Right renal pelvis (tissue), 4 donors: ENCODE measurements around the gene MGST2. TPM values are rescaled to one million over a fixed set of nuclear protein-coding genes. Genes with fewer than 3 reads are reported as not detected.
"Not testable (repeated sequence)": the region's sequence is repeated elsewhere in the genome, so short reads cannot be mapped to it uniquely, and the experiment has no call there.

Experiments used
- DNase-seq, 4 donors: peaks; one replicate each; pipeline ENCODE4 v3.0.0-alpha.2; 2013; ENCODE audit warnings: low read depth in 4 of 4, low spot score in 3 of 4, missing footprints in 1 of 4
- polyA plus RNA-seq, 4 donors: library from polyadenylated mRNA; unstranded; fragments of 120-200 nt; gene quantifications; one replicate each; pipeline ENCODE4 v1.2.1, GENCODE V29; 2013; ENCODE audit not compliant: insufficient read length in 4 of 4

Gene MGST2
- polyA plus RNA-seq, 4 donors = 56.1 to 65.1 (median 62.9) TPM

DNA sequence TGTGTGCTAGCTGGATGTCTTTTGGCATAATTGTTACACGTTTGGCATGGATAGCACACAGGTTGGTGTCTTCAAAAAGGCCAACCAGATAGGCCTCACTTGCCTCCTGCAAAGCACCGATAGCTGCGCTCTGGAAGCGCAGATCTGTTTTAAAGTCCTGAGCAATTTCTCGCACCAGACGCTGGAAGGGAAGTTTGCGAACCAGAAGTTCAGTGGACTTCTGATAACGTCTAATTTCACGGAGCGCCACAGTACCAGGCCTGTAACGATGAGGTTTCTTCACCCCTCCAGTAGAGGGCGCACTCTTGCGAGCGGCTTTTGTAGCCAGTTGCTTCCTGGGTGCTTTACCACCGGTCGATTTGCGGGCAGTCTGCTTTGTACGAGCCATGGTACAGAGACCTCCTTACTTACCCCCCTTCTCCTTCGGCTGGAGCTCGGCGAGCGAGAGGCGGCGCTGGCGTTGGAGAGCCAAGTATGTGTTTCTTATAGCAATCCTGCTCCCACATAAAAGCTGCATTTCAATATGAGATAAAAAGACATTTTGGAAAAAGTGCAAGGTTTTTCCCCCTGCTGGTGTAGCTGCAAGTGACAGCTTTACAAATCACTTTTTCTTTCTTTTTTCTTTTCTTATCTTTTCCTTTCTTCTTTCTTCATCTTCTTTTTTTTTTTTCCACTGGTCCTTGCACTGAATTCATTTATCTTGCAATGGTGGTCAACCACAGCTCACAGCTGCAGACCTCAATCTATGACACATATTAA lies 32.7 kb downstream of the MGST2 start:
- not testable (repeated sequence) for DNase-seq

DNA sequence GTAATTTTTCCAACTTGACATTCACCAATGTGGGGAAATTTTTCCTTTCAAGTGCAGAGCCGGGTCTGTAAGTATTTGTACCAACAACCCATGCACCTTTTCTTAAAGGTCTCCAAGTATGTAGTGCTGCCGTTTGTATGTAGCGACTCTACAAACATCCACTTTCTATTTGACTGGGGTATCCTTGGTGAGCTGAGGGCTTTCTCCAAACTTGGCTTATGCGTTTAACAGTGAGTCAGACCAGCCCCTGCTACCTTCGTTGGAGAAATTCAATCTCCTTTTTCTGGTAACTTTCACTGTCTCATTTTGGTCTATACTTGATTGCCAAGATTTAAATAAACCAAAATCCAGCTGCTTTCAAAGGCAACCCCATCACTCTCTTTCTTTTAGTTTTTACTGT lies 34.9 kb downstream of the MGST2 start:
- no peak for DNase-seq

DNA sequence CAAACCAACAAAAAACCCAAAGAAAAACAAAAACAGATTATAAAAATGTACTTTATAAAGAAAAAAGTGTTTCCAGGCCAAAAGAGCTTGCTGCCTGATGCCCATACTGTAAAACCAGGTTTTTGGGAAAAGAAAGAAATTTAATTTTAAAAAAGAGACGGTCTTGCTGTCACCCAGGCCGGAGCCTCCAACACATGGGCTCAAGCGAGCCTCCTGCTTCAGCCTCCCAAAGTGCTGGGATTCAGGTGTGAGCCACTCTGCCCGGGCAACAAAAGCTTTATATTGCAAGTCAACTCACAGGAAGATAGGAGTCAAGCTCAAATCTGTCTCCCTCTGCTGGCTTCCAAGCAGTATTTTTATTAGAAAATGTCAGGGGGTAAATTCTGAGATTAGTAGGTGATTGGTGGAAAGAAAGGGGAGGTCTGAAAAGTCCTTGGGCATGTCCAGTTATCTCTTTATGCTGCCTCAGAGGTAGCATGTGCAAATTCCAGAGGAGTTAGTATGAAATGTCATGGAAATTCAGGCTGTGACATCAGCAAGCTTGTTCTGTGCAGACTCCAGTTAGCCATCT lies 39.4 kb downstream of the MGST2 start:
- no peak for DNase-seq

DNA sequence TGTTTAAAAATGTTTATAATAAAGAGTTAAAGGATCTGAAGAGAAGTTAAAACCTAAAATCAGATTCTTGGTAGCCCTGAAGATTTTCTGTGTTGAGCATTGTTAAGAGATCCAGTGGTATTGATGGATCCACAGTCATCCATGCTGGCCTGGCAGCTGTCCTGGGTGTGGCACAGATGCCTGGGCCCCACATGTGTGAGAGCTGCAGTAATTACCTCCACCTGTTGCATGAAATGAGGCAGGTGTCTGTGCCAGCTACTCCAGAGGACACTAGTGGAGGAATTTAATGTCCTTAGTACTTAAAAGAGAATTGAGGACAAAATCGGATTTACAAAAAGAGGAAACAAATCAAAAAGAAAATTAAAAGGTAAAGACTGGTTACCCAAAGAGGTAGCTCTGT lies 44.0 kb downstream of the MGST2 start:
- no peak for DNase-seq

DNA sequence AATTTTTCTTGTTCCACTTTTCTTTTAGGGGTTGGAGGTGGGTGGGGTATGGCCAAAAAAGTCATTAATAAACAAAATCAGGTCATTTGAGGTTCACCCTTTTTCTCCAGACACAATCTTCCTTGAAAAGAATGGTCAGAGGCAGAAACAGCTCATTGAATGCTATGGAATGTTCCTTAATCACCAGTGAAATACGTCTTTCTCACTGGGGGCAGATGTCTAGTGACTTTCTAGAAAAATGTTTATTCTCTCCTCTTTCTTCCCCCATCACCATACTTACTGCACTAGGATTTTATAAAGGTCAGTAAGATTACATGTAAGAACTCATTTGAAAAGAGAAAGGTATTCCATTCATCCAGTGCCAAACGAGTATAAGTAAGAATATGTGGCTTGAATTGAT lies 44.5 kb downstream of the MGST2 start:
- DNase-seq = no peak

DNA sequence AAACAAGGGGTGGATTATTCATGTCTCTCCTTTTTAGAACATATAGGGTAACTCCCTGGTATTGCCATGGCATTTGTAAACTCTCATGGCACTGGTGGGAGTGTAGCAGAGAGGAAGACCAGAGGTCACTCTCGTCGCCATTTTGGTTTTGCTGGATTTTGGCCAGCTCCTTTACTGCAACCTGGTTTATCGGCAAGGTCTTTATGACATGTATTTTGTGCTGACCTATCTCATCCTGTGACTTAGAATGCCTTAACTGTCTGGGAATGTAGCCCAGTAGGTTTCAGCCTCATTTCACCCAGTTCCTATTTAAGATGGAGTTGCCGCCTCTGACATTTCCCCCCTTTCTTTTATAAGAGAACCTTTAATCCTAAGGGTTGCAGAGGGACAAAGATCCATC lies 45.8 kb downstream of the MGST2 start:
- DNase-seq = no peak

DNA sequence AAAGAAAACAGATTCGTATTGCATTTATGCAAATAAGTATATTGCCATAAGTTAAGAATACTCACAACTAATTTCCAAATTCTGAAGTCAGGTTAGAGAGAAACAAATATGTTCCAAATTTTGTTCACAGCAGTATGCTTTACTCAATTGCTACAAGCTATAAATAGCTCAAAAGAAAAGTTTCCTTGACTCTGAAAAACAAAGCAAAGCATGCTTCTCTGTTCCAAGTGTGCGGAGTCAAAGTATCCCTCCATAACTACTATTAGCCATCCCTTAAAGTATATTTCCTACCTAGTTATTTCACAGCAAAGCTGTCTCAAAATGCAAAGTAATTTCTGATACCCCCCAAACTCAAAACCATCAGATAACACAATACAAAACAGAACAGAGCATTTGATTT lies 47.3 kb downstream of the MGST2 start:
- DNase-seq = no peak

DNA sequence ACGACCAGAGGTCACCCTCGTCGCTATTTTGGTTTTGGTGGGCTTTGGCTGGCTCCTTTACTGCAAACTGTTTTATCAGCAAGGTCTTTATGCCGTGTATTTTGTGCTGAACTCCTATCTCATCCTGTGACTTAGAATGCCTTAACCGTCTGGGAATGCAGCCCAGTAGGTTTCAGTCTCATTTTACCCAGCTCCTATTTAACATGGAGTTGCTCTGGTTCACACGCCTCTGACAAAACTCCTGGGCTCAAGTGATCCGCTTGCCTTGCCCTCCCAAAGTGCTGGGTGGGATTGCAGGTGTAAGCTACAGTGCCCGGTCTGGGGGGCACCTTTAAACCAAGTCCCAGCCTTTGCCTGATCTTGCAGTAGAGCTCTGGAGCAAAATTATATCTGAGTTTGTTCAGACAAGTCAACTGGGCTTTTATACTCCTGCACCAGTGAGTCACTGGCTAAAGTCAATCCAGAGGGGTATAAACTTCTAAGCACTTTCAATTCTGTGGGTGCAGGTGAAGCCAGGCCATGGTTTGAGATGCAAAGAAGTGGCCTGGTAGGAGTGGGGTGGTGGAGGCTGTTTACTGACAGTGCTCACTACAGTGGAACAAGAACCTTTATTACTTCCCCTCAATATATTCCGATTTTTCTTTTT lies 50.2 kb downstream of the MGST2 start:
- no peak for DNase-seq

DNA sequence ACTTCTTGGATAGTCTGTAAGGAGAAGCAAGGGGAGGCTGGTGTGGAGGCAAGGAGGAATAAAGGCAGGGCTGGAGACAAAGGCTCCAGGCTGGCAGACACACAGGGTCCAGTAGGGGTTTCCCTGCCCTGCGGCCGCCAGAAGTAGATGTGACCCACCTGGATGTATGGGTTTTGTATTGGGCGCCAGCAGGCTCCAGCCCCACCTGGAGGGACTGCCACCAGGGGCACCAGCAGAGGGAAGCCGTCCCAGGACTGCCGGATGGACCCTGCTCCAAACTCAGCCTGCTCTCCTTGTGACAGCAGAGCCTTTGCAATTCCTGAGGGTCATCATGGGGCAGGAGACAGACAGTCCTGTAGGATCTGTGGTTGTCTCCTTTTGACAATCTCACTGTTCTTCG lies 52.7 kb downstream of the MGST2 start:
- DNase-seq = no peak

DNA sequence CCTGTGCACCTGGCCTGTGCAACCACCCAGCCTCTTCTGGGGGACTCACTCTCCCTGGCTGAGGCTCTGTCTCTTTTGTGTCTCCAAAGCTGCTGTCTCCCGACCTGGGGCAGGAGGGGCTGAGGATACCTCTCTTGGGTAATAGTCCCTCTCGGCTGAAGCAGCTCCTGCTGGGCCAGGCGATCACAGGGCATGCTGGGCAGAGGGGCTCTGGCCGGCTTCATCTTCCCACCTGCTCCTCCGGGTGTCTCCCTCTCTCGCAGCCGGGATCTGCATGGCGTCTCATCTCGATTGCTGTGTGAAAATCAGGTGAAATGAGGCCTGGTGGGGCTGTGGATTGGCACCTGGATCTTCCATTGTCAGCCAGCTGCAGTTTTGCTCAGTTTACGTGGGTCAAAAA lies 53.2 kb downstream of the MGST2 start:
- no peak for DNase-seq

DNA sequence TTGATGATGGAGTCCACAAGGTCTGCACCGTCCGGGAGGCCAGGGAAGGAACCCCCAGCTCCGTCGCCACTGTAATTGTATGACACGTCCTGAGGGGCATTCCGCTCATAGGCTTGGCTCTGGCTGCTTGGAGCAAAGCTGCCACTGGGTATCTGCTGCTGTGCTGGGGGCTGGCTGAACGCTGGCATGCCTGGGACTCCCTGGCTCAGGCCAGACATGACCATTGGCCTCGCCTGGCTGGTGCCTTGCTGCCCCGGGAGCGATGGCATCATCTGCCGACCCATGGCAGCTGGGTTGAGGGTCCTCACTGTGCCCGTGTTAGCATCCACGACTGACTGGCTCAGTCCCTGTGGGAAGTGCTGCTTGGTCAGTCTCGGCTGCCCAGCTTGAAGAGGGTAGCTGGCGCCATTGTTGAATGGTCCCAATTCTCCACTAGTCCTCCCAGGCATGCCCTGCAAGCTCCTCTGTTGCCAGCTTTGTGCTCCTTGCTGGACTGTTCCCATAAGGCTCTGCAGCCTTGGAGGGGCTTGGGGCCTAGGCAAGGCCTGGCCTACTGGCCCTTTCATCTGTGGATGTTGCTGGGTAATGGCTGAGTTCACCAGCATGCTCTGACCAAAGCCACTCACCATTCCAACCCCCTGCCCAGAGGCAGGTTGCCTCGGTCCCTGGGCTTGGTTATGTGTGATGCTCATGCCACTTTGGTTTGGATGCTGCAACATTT lies 53.9 kb downstream of the MGST2 start:
- DNase-seq = no peak

DNA sequence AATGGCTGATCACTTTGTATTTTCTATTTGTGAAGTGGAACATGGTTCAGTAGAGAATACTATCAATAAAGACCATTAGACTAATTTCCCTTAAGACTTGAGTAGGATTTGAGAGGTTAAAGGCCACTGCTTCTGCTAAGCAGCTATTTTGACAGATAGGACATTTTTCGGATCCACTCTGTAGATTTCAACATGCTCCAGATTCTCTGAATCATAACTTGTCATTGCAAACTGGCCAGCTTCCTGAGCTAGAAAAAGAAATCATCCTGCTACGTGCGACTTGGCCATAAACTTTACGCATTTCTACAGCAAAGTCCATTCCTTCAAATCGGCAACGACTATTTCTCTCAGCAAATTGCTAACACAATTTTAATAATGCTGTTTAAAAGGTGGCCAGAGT lies 55.2 kb downstream of the MGST2 start:
- no peak for DNase-seq

DNA sequence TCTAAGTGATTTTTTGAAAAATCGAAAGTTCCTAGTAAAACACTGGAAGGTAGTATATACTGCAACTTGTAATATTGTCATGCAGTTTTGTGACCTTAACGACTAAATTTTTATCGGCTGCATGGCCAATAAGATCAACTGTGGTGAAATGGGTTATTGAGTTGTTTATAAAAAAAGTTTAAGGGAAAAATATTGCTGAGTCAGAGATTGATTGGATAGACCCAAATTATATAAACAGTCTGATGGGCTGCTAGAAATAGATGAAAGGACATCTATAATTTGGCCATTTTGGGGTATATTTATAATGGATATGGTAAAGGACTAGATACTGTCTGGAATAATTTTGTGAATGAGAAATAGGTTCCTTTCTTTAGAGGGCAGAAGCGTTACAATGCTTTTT lies 56.2 kb downstream of the MGST2 start:
- DNase-seq = no peak

DNA sequence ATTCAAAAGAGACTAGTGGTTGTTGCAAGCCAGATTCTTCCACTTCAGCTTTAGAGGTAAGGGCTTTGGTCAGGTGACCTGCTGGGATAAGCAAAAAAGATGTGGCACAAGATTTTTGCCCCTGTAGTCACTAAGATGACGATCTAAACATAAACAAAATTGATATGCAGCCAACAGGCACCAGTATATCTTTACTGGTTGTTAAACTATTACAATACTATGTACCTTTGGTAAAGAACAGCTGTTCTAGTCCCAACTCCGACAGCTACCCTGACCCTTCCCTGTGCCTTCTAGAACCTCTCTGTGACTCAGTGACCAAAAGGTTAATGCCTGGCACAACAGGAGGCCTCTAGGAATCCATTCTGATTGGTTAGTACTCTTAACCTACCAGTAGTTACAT lies 59.6 kb downstream of the MGST2 start:
- DNase-seq = no peak

DNA sequence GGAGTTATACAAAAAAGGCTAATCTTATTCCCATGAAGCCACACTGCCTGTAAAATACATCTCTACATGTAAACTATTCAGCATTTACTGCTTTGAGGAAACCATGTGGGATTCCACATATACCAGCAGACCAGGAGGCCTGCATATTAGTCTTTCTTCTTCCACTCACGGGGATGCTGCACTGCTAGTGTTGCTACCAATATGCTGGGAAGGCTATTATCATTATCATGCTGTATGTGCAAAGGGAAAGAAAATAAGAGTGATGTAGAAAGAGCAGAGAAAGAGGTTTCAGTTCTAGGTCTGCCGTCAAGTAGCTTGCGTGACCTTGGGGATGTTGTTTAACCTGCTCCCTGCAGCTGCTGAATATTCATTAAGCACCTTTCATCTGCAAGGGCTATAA lies 61.0 kb downstream of the MGST2 start:
- DNase-seq = no peak

DNA sequence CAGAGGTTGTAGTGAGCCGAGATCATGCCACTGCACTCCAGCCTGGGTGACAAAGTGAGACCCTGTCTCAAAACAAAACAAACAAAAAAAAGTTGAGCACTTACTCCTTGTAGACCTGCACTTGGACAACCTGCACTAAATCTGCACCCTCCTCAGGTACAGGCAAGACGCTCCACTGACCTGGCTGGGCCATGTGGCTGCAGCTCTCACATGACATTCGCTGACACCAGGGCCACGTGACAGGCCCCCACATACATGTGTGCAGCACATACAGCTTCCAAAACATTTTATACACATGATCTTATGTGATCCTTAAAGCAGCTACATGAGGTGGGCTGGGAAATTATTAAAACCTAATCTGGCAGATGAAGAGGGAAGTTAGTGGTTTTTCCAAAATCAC lies 62.5 kb downstream of the MGST2 start:
- no peak for DNase-seq

DNA sequence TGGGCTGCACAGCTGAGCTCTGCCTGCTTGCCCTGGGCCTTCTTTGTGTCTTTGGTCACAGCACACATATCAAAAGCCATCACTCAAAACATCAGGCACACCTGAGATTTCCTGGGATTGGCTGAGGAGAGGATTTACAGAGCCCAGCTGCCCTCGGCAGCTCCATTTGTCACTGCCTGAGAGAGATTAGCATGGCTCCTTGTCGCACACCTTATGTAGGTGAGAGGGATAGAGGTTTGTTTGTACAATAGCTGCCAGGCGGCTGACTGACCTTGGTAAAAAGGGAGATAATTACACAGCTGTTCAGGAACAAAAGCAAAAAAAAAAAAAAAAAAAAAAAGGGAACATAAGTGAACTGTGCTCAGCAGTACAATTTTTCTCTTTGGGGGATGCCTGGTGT lies 63.2 kb downstream of the MGST2 start:
- DNase-seq = no peak

DNA sequence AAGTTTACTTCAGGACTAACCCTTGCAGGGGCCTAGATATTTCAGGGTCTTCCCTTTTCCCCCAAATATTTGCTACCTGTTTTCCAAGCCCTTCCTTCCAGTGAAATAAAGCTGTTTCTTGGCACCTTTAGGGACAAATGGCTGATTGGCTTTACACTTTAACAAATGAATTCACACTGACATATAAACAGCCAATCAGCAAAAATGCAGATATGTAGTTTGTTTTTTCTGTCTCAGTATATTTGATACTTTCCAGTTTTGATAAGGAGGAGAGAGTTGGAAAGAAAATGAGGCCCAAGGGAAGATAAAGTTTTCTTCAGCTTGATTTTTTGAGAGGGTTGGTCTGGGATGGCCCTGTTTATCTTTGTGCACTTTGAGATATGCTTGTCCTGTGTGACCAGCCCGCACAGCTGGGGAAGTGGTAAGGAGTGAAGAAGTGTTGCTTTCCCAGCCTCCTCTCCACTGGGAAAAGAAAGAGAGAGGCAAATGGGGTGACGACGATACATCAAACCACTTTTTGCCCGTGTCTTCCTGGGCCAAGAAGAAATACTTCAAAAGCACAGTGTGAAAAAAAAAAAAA lies 67.5 kb downstream of the MGST2 start:
- no peak for DNase-seq

DNA sequence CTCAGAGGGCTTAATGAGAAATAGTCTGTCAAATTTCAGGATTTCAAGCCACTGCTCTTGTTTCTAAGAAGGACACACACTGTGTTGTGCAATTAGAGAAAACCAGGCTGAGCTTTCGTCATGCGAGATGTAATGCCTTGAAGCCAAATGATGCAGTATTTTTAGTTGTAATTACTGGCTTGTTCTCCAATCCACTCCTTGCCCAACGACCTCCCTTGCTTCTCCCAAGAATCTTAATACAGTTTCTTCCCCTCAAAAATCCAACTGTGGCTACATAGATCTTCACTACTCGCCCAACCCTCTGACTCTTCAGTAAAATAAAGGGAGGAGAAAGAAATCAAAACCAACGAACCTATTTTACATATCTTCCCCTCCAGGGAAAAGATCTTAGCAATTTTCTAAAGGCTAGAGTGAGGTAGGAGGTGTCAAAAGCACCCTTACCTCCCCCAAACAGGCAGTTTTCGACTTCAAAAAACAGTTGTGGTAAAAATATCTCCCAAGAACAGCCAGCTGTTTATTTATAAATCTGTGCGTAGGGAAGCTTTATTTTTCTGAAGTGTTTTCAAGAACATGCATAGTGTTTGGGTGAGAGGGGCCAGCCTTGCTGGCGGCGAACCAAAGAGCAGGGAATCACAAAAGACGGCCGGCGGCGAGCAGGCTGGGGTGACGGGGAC lies 68.7 kb downstream of the MGST2 start:
- DNase-seq = no peak

DNA sequence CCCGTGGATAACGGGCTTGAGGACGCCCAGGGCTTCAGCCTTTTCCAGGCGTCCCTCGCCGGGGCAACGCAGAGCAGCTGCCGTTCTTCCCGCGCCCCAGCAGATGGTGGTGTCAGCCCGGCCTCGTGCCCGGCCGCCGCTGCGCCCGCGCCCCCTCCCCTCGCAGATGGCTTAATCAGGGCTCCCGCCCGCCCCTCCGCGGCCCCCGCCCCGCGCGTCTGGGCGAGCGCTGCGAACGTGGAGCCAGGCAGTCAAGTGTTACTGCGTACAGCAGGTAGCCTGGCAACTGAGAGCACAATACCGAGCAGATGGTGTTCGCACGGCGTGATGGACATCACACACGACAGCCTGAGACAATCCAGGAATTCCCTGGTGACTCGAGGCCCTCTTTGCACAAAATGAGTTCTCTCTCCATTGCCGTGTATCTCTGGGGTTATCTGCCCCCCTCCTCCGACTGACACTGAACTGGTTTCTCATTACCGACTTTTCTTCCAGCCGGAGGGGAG lies 69.3 kb downstream of the MGST2 start:
- DNase-seq = peak; percentile 79 to 88 (median 86)
